DND-41 (cell line): Measurements from ENCODE around the gene ERICH2.

Experiments used
- ATAC-seq: fragments of 200-7000 bp; cut with Tn5 transposase; 3 replicates; pipeline ENCODE4 v1.9.1; 2021; ENCODE audit warnings: low read depth; ENCODE audit not compliant: insufficient read depth
- DNase-seq: peaks from one replicate; pipeline ENCODE4 v3.0.0-alpha.2; 2020
- H2AFZ ChIP-seq: 2 replicates; pipeline ENCODE4 v1.6.0; 2012; ENCODE audit warnings: low read depth, low read length
- H3K27ac ChIP-seq: 2 replicates; pipeline ENCODE4 v1.5.1; 2012; ENCODE audit warnings: low read length, inconsistent platforms
- H3K27me3 ChIP-seq: fragments of 200-600 bp; sonication (generic); 2 replicates; pipeline ENCODE4 v1.6.0; 2012; ENCODE audit warnings: low read length, mild to moderate bottlenecking, inconsistent platforms; ENCODE audit not compliant: insufficient read depth, poor library complexity
- H3K36me3 ChIP-seq: 2 replicates; pipeline ENCODE4 v1.5.1; 2012; ENCODE audit warnings: low read length, inconsistent platforms; ENCODE audit not compliant: insufficient read depth
- H3K4me1 ChIP-seq: 2 replicates; pipeline ENCODE4 v1.5.1; 2012; ENCODE audit warnings: mild to moderate bottlenecking, low read length; ENCODE audit not compliant: insufficient read depth
- H3K4me2 ChIP-seq: 2 replicates; pipeline ENCODE4 v1.6.0; 2012; ENCODE audit warnings: mild to moderate bottlenecking, moderate library complexity, low read length, inconsistent platforms; ENCODE audit not compliant: insufficient read depth
- H3K4me3 ChIP-seq, 2 experiments: fragments of 200-600 bp in 1 of 2; shearing (Covaris generic) in 1 of 2; 2 replicates each; pipeline ENCODE4 v1.5.1; 2012 to 2016; ENCODE audit warnings: inconsistent platforms in 2 of 2, low read length in 2 of 2, mild to moderate bottlenecking in 2 of 2, low read depth in 1 of 2, moderate library complexity in 1 of 2
- H3K79me2 ChIP-seq: 2 replicates; pipeline ENCODE4 v1.6.0; 2012; ENCODE audit warnings: low read length, inconsistent platforms; ENCODE audit not compliant: insufficient read depth
- H3K9ac ChIP-seq: 2 replicates; pipeline ENCODE4 v1.6.0; 2012; ENCODE audit warnings: low read depth, mild to moderate bottlenecking, inconsistent platforms, low read length, moderate library complexity
- H3K9me3 ChIP-seq: 2 replicates; pipeline ENCODE4 v1.5.1; 2012; ENCODE audit warnings: low read length, moderate library complexity, mild to moderate bottlenecking, inconsistent platforms; ENCODE audit not compliant: insufficient read depth, severe bottlenecking
- H4K20me1 ChIP-seq: 2 replicates; pipeline ENCODE4 v1.6.0; 2012; ENCODE audit warnings: low read length; ENCODE audit not compliant: insufficient read depth
- CTCF ChIP-seq: IDR thresholded peaks from 2 replicates; pipeline ENCODE4 v1.5.1; 2012; ENCODE audit warnings: borderline replicate concordance, low read length, moderate library complexity, mild to moderate bottlenecking; ENCODE audit not compliant: poor library complexity, severe bottlenecking; ENCODE audit errors: extremely low read depth
- EZH2 ChIP-seq: IDR thresholded peaks from 3 replicates; pipeline ENCODE4 v1.6.1; 2012; ENCODE audit warnings: borderline replicate concordance, low read depth, mild to moderate bottlenecking, moderate library complexity, low read length, inconsistent platforms; ENCODE audit not compliant: severe bottlenecking

ERICH2 gene

GRCh38 chr2:170812710-170813600 is 42.8 kb downstream of the ERICH2 start:
- no peak for TF ChIP-seq EZH2
- TF ChIP-seq CTCF, result peak; percentile 79
- ATAC-seq, result peak; percentile 77
- H3K9ac ChIP-seq, result no peak overlapping the region
- H3K79me2 ChIP-seq, result no peaks in the 10 kb centered on the region
- H3K4me2 ChIP-seq, result no peak overlapping the region
- no peaks in the 10 kb centered on the region for H3K36me3 ChIP-seq
- no peaks in the 10 kb centered on the region for H3K9me3 ChIP-seq
- no peak overlapping the region for H3K27ac ChIP-seq
- H3K27me3 ChIP-seq, result peaks cover 3% of the 10 kb centered on the region
- H2AFZ ChIP-seq, result no peak overlapping the region
- DNase-seq, result peak; percentile 35
- no peaks in the 10 kb centered on the region for H3K4me1 ChIP-seq
- no peaks in the 10 kb centered on the region for H4K20me1 ChIP-seq
- H3K4me3 ChIP-seq, result no peak overlapping the region

GRCh38 chr2:170813611-170814532 is 43.7 kb downstream of the ERICH2 start:
- DNase-seq, result peak; percentile 38
- no peak overlapping the region for H3K27ac ChIP-seq
- ATAC-seq, result peak; percentile 63; the same call in 2 of the 3 replicates
- H3K79me2 ChIP-seq, result no peaks in the 10 kb centered on the region
- H3K9ac ChIP-seq, result no peak overlapping the region
- no peak overlapping the region for H3K4me2 ChIP-seq
- H3K4me1 ChIP-seq, result no peaks in the 10 kb centered on the region
- peaks cover 3% of the 10 kb centered on the region for H3K27me3 ChIP-seq
- no peaks in the 10 kb centered on the region for H4K20me1 ChIP-seq
- no peak for TF ChIP-seq EZH2
- TF ChIP-seq CTCF, result no peak
- H3K4me3 ChIP-seq, result no peak overlapping the region
- H3K36me3 ChIP-seq, result no peaks in the 10 kb centered on the region
- H3K9me3 ChIP-seq, result no peaks in the 10 kb centered on the region
- no peak overlapping the region for H2AFZ ChIP-seq

- no peak overlapping the region for H3K9ac ChIP-seq
- H3K4me3 ChIP-seq, result no peak overlapping the region
- H3K36me3 ChIP-seq, result no peaks in the 10 kb centered on the region
- H3K27me3 ChIP-seq, result peaks cover 3% of the 10 kb centered on the region
- no peak for ATAC-seq
- TF ChIP-seq CTCF, result no peak
- no peak for TF ChIP-seq EZH2
- no peak overlapping the region for H2AFZ ChIP-seq
- no peaks in the 10 kb centered on the region for H3K79me2 ChIP-seq
- no peak overlapping the region for H3K4me2 ChIP-seq
- H4K20me1 ChIP-seq, result no peaks in the 10 kb centered on the region
- DNase-seq, result no peak
- H3K9me3 ChIP-seq, result no peaks in the 10 kb centered on the region
- H3K27ac ChIP-seq, result no peak overlapping the region
- H3K4me1 ChIP-seq, result no peaks in the 10 kb centered on the region
Measured at GRCh38 chr2:170814533-170815230, 44.5 kb downstream of the ERICH2 start.
